ENCODE measurements around the gene POP5.
A peak's percentile ranks its signal among the peaks of the same experiment; 100 is the strongest.

The POP5 gene

GRCh38 chr12:120557589-120557988 is 23.6 kb downstream of the POP5 start:
- in situ Hi-C loops (cut with HindIII; ENCODE audit: low sequenced_read_pairs), result no loop called here
- no peak for DNase-seq (ENCODE audit: low read depth, low spot score)
- H3K4me3 ChIP-seq (ENCODE audit: low read depth, low read length), result no peak overlapping the region
- TF ChIP-seq CTCF (IDR thresholded peaks at IDR 0.05; ENCODE audit: low read depth, low read length), result no peak

- TF ChIP-seq CTCF (IDR thresholded peaks at IDR 0.05; ENCODE audit: low read depth, low read length), result no peak
- in situ Hi-C loops (cut with HindIII; ENCODE audit: low sequenced_read_pairs), result no loop called here
- no peak overlapping the region for H3K4me3 ChIP-seq (ENCODE audit: low read depth, low read length)
- DNase-seq (ENCODE audit: low read depth, low spot score), result no peak
Observed at GRCh38 chr12:120554678-120555077, 26.5 kb downstream of the POP5 start.

- no peak overlapping the region for H3K4me3 ChIP-seq (ENCODE audit: low read depth, low read length)
- DNase-seq (ENCODE audit: low read depth, low spot score), result no peak
- no peak for TF ChIP-seq CTCF (IDR thresholded peaks at IDR 0.05; ENCODE audit: low read depth, low read length)
- in situ Hi-C loops (cut with HindIII; ENCODE audit: low sequenced_read_pairs), result no loop called here
Observed at GRCh38 chr12:120546050-120546386, 35.2 kb downstream of the POP5 start.

- no peak for DNase-seq (ENCODE audit: low read depth, low spot score)
- in situ Hi-C loops (cut with HindIII; ENCODE audit: low sequenced_read_pairs), result no loop called here
- no peak overlapping the region for H3K4me3 ChIP-seq (ENCODE audit: low read depth, low read length)
- no peak for TF ChIP-seq CTCF (IDR thresholded peaks at IDR 0.05; ENCODE audit: low read depth, low read length)
Observed at GRCh38 chr12:120544691-120545090, 36.5 kb downstream of the POP5 start.

GRCh38 chr12:120542166-120542565 is 39.0 kb downstream of the POP5 start:
- no peak for TF ChIP-seq CTCF (IDR thresholded peaks at IDR 0.05; ENCODE audit: low read depth, low read length)
- in situ Hi-C loops (cut with HindIII; ENCODE audit: low sequenced_read_pairs), result no loop called here
- no peak for DNase-seq (ENCODE audit: low read depth, low spot score)
- no peak overlapping the region for H3K4me3 ChIP-seq (ENCODE audit: low read depth, low read length)

GRCh38 chr12:120540445-120540844 is 40.8 kb downstream of the POP5 start:
- no peak overlapping the region for H3K4me3 ChIP-seq (ENCODE audit: low read depth, low read length)
- DNase-seq (ENCODE audit: low read depth, low spot score), result no peak
- TF ChIP-seq CTCF (IDR thresholded peaks at IDR 0.05; ENCODE audit: low read depth, low read length), result no peak
- in situ Hi-C loops (cut with HindIII; ENCODE audit: low sequenced_read_pairs), result no loop called here

GRCh38 chr12:120539303-120539702 is 41.9 kb downstream of the POP5 start:
- no peak overlapping the region for H3K4me3 ChIP-seq (ENCODE audit: low read depth, low read length)
- peak; percentile 31 for DNase-seq (ENCODE audit: low read depth, low spot score)
- in situ Hi-C loops (cut with HindIII; ENCODE audit: low sequenced_read_pairs), result no loop called here
- TF ChIP-seq CTCF (IDR thresholded peaks at IDR 0.05; ENCODE audit: low read depth, low read length), result no peak
